Karpas-422 (cell line): ENCODE results near the gene PCDH12. TPM values are rescaled to one million over a fixed set of nuclear protein-coding genes. Genes with fewer than 3 reads are reported as not detected.

Experiments used
- DNase-seq: peaks from one replicate; pipeline ENCODE4 v3.0.0-alpha.2; 2015
- H2AFZ ChIP-seq: fragments of 200-600 bp; sonication (generic); 2 replicates; pipeline ENCODE4 v1.6.1; 2014; ENCODE audit warnings: antibody characterized with exemption, low read length, mixed read lengths
- H3K27ac ChIP-seq: fragments of 200-600 bp; sonication (generic); 2 replicates; pipeline ENCODE4 v1.5.1; 2014; ENCODE audit warnings: mild to moderate bottlenecking, low read length, moderate library complexity
- H3K27me3 ChIP-seq: fragments of 200-600 bp; sonication (generic); 2 replicates; pipeline ENCODE4 v1.6.1; 2014; ENCODE audit warnings: low read length, mixed read lengths
- H3K36me3 ChIP-seq: fragments of 200-600 bp; sonication (generic); 2 replicates; pipeline ENCODE4 v1.6.1; 2014; ENCODE audit warnings: low read length, mixed read lengths; ENCODE audit not compliant: insufficient read depth
- H3K4me1 ChIP-seq: fragments of 200-600 bp; sonication (generic); 2 replicates; pipeline ENCODE4 v1.6.1; 2014; ENCODE audit warnings: mild to moderate bottlenecking, low read length, mixed read lengths
- H3K4me2 ChIP-seq: fragments of 200-600 bp; sonication (generic); 2 replicates; pipeline ENCODE4 v1.6.1; 2014; ENCODE audit warnings: low read length, low read depth, mild to moderate bottlenecking; ENCODE audit not compliant: poor library complexity, severe bottlenecking
- H3K4me3 ChIP-seq: fragments of 200-600 bp; sonication (generic); 2 replicates; pipeline ENCODE4 v1.5.1; 2014; ENCODE audit warnings: mild to moderate bottlenecking, antibody characterized with exemption, low read length, mixed read lengths
- H3K79me2 ChIP-seq: fragments of 200-600 bp; sonication (generic); 2 replicates; pipeline ENCODE4 v1.6.1; 2014; ENCODE audit warnings: mild to moderate bottlenecking, low read length, mixed read lengths
- H3K9ac ChIP-seq: fragments of 200-600 bp; sonication (generic); 2 replicates; pipeline ENCODE4 v1.6.0; 2014; ENCODE audit warnings: low read length
- H3K9me2 ChIP-seq: fragments of 200-600 bp; sonication (generic), shearing (Covaris generic); replicated peaks from 2 replicates; pipeline ENCODE4 v1.6.0; 2014; ENCODE audit warnings: mild to moderate bottlenecking, low read length, moderate library complexity; ENCODE audit not compliant: insufficient read depth
- H3K9me3 ChIP-seq: fragments of 300-700, 200-600 bp; sonication (generic); 2 replicates; pipeline ENCODE4 v1.6.1; 2014; ENCODE audit warnings: low read length, mixed read lengths
- H4K20me1 ChIP-seq: fragments of 200-600 bp; sonication (generic); 2 replicates; pipeline ENCODE4 v1.6.1; 2014; ENCODE audit warnings: mild to moderate bottlenecking, antibody characterized with exemption, low read length, low read depth; ENCODE audit not compliant: insufficient read depth
- total RNA-seq: library from RNA; depleted of rRNA; stranded (reverse); fragments of >200 nt; shearing (Covaris generic); gene quantifications from 2 replicates; pipeline ENCODE4 v1.2.3, GENCODE V29; 2014; ENCODE audit warnings: low replicate concordance

PCDH12 gene
- total RNA-seq, 1 experiment from 2014 or later = not detected

- Histone ChIP-seq H3K27me3 (no peaks in the 10 kb centered on the region), H3K4me1 (peaks cover 8% of the 10 kb centered on the region), H3K36me3 (no peaks in the 10 kb centered on the region), H3K79me2 (no peaks in the 10 kb centered on the region), H3K4me3 (no peak overlapping the region), H4K20me1 (no peaks in the 10 kb centered on the region), H3K27ac (no peak overlapping the region), H2AFZ (no peak overlapping the region), H3K9me3 (no peaks in the 10 kb centered on the region), H3K4me2 (no peak overlapping the region), H3K9me2 (no peaks in the 10 kb centered on the region), H3K9ac (no peak overlapping the region)
- no peak for DNase-seq
Measured at GRCh38 chr5:141950207-141951005, 7.6 kb downstream of the PCDH12 start.

GRCh38 chr5:141949511-141949910, 8.5 kb downstream of the PCDH12 start:
- no peak overlapping the region for H3K4me2 ChIP-seq
- no peaks in the 10 kb centered on the region for H3K9me3 ChIP-seq
- H3K4me3 ChIP-seq = no peak overlapping the region
- no peaks in the 10 kb centered on the region for H3K27me3 ChIP-seq
- DNase-seq = no peak
- H2AFZ ChIP-seq = no peak overlapping the region
- peaks cover 7% of the 10 kb centered on the region for H3K4me1 ChIP-seq
- no peaks in the 10 kb centered on the region for H3K9me2 ChIP-seq
- no peak overlapping the region for H3K27ac ChIP-seq
- H3K79me2 ChIP-seq = no peaks in the 10 kb centered on the region
- H4K20me1 ChIP-seq = no peaks in the 10 kb centered on the region
- no peaks in the 10 kb centered on the region for H3K36me3 ChIP-seq
- no peak overlapping the region for H3K9ac ChIP-seq

DNA sequence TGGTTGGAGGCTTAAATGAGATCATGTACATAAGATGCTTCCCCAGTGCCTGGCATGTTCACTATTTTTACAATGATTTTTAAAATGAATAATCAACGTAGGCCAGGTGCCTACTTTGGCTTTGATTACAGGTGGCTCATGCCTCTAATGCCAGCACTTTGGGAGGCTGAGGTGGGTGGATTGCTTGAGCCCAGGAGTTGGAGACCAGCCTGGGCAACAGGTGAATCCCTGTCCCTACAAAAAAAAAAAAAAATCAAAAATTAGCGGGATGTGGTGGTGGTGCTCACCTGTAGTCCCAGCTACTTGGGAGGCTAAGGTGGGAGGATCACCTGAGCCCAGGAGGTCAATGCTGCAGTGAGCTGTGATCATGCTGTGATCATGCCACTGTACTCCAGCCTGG, 9.2 kb downstream of the PCDH12 start:
- Histone ChIP-seq H3K9me2 (no peaks in the 10 kb centered on the region), H3K4me1 (peaks cover under 1% of the 10 kb centered on the region; the same call in 1 of the 2 replicates), H3K4me3 (no peak overlapping the region), H3K9ac (no peak overlapping the region), H4K20me1 (no peaks in the 10 kb centered on the region), H3K9me3 (no peaks in the 10 kb centered on the region), H3K79me2 (no peaks in the 10 kb centered on the region), H3K27ac (no peak overlapping the region), H3K4me2 (no peak overlapping the region), H3K27me3 (no peaks in the 10 kb centered on the region), H2AFZ (no peak overlapping the region), H3K36me3 (no peaks in the 10 kb centered on the region)
- DNase-seq = no peak

DNA sequence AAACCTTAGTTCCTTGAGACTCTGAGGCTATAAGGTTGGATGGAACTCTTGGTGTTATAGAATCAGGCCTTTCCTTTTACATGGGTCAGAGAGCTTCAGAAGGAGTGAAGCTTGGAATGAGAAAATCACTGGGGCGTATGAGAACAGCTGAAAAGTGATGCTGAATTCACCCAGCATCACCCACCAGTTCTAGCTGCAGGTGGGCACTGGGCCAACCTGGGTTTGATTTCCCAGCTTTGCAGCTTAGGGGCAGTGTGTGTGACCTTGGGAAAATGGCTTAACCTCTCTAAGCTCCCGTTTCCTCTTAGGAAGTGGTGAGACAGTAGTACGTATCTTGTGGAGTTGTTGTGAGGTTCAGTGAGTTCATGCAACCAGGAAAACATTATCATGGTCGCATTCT, 10.7 kb downstream of the PCDH12 start:
- Histone ChIP-seq H3K79me2 (no peaks in the 10 kb centered on the region), H3K27me3 (no peaks in the 10 kb centered on the region), H3K9me2 (no peaks in the 10 kb centered on the region), H3K36me3 (no peaks in the 10 kb centered on the region), H3K4me3 (no peak overlapping the region), H4K20me1 (0 out of 2 replicates have a peak, but pooled peaks cover 4% of the 10 kb centered on the region), H3K4me1 (no peaks in the 10 kb centered on the region), H3K9me3 (no peaks in the 10 kb centered on the region), H2AFZ (no peak overlapping the region), H3K4me2 (no peak overlapping the region), H3K27ac (no peak overlapping the region), H3K9ac (no peak overlapping the region)
- no peak for DNase-seq

GRCh38 chr5:141945511-141946051, 12.4 kb downstream of the PCDH12 start:
- Histone ChIP-seq H3K4me1 (no peaks in the 10 kb centered on the region), H3K4me2 (no peak overlapping the region), H2AFZ (no peak overlapping the region), H3K36me3 (no peaks in the 10 kb centered on the region), H3K9ac (no peak overlapping the region), H4K20me1 (0 out of 2 replicates have a peak, but pooled peaks cover 4% of the 10 kb centered on the region), H3K27me3 (no peaks in the 10 kb centered on the region), H3K27ac (no peak overlapping the region), H3K9me3 (no peaks in the 10 kb centered on the region), H3K79me2 (no peaks in the 10 kb centered on the region), H3K9me2 (no peaks in the 10 kb centered on the region), H3K4me3 (no peak overlapping the region)
- DNase-seq = no peak

DNA sequence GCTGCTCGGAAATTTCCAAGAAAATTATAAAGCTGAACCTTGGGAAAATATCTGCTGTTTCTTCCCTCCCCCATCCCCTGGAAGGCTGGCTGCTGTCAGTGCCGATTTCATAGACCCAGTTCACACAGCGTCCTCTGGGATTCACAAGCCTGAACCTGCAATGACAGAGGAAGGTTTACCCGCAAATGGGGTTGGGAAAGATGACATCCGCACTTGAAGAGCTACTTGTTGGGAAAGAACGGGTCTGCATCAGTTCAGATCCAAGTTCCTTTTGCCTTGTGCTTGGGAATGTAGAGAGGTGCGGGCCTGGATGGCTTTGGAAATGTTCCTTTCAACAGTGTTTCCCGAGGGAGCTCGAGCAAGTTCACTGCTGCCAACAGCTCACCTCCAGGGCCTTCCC, 13.9 kb downstream of the PCDH12 start:
- no peak for DNase-seq
- Histone ChIP-seq H3K79me2 (no peaks in the 10 kb centered on the region), H3K36me3 (no peaks in the 10 kb centered on the region), H3K4me2 (no peak overlapping the region), H3K9me2 (no peaks in the 10 kb centered on the region), H4K20me1 (0 out of 2 replicates have a peak, but pooled peaks cover 4% of the 10 kb centered on the region), H3K9ac (no peak overlapping the region), H2AFZ (no peak overlapping the region), H3K27ac (no peak overlapping the region), H3K27me3 (no peaks in the 10 kb centered on the region), H3K4me3 (no peak overlapping the region), H3K9me3 (no peaks in the 10 kb centered on the region), H3K4me1 (no peaks in the 10 kb centered on the region)

GRCh38 chr5:141942185-141942857, 15.7 kb downstream of the PCDH12 start:
- no peak overlapping the region for H3K9ac ChIP-seq
- H3K79me2 ChIP-seq = no peaks in the 10 kb centered on the region
- H3K4me2 ChIP-seq = no peak overlapping the region
- no peak overlapping the region for H3K27ac ChIP-seq
- H3K9me2 ChIP-seq = no peaks in the 10 kb centered on the region
- no peaks in the 10 kb centered on the region for H3K9me3 ChIP-seq
- H3K27me3 ChIP-seq = no peaks in the 10 kb centered on the region
- 0 out of 2 replicates have a peak, but pooled peaks cover 4% of the 10 kb centered on the region for H4K20me1 ChIP-seq
- H2AFZ ChIP-seq = no peak overlapping the region
- no peaks in the 10 kb centered on the region; the same call in 1 of the 2 replicates for H3K36me3 ChIP-seq
- H3K4me1 ChIP-seq = no peaks in the 10 kb centered on the region
- no peak overlapping the region for H3K4me3 ChIP-seq
- no peak for DNase-seq

GRCh38 chr5:141941779-141942178, 16.2 kb downstream of the PCDH12 start:
- no peak overlapping the region for H3K4me3 ChIP-seq
- no peak overlapping the region for H3K27ac ChIP-seq
- no peak overlapping the region for H2AFZ ChIP-seq
- no peaks in the 10 kb centered on the region for H3K9me3 ChIP-seq
- no peaks in the 10 kb centered on the region for H3K79me2 ChIP-seq
- no peaks in the 10 kb centered on the region for H3K9me2 ChIP-seq
- H3K27me3 ChIP-seq = no peaks in the 10 kb centered on the region
- no peaks in the 10 kb centered on the region for H3K4me1 ChIP-seq
- H3K4me2 ChIP-seq = no peak overlapping the region
- no peak overlapping the region for H3K9ac ChIP-seq
- no peak for DNase-seq
- H4K20me1 ChIP-seq = 0 out of 2 replicates have a peak, but pooled peaks cover 4% of the 10 kb centered on the region
- H3K36me3 ChIP-seq = peaks cover 3% of the 10 kb centered on the region
